ENCODE data around the gene ATP1B3. TPM values are rescaled to one million over a fixed set of nuclear protein-coding genes. Genes with fewer than 3 reads are reported as not detected.

ATP1B3 gene
- total and polyA plus RNA-seq, 2 of the 13 experiments (the other 11 are each of a cell fraction or from before 2014, with no cell fraction given), result 84.3 to 93.6 TPM

DNA sequence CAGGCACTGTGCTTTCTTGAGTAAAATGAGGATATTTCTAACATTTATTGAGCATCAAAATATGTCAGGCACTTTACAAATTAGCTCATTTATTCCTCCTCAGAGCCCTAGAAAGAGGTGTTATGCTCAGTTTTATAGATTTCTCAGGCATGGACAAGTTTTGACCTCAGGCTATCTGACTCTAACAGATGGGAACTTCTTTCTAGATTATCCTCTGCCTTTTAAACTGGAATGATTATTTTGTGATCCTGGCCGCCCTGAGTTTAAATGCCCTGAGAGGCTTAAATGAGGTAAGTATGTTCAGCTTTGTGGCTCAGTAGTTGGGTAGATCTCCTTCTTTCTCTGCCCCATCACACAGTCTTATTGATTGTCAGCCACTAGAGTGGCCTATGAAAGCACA lies 32.3 kb upstream of the ATP1B3 start:
- TF ChIP-seq SNAPC4 (CRISPR knock-in tag; IDR thresholded peaks at IDR 0.05), result no peak
- TF ChIP-seq ZNF12 (CRISPR knock-in tag; IDR thresholded peaks at IDR 0.05), result no peak
- no peak for TF ChIP-seq SMARCC2 (IDR thresholded peaks at IDR 0.05)
- TF ChIP-seq GMEB2 (CRISPR knock-in tag; IDR thresholded peaks at IDR 0.05; ENCODE audit: low read depth), result no peak
- no peak for TF ChIP-seq ZNF501 (CRISPR knock-in tag; IDR thresholded peaks at IDR 0.05)
- TF ChIP-seq HMG20A (CRISPR knock-in tag; IDR thresholded peaks at IDR 0.05; ENCODE audit: borderline replicate concordance), result no peak
- TF ChIP-seq ZSCAN31 (CRISPR knock-in tag; IDR thresholded peaks at IDR 0.05; ENCODE audit: low read depth), result no peak
- no peak for TF ChIP-seq TRAFD1 (CRISPR knock-in tag; IDR thresholded peaks at IDR 0.05; ENCODE audit: borderline replicate concordance)
- no peak for TF ChIP-seq E2F2 (CRISPR knock-in tag; IDR thresholded peaks at IDR 0.05; ENCODE audit: borderline replicate concordance)
- CTCF ChIA-PET (ENCODE audit: low intra/inter-chr PET ratio, low total read pairs), result no interaction called here
- in situ Hi-C loops (cut with HindIII; ENCODE audit: extremely low pct_ligation_motif_present, low pct_unique_long_range_greater_than_20kb), result no loop called here
- FAIRE-seq (no peak), ATAC-seq (no peak), DNase-seq (ENCODE audit: low spot score) (no peak)
- Histone ChIP-seq H3K36me3 (replicated peaks in 1 of 2; ENCODE audit: control insufficient read depth in 1 of 2, insufficient read depth in 2 of 2, low read length in 2 of 2) (no peaks in the 10 kb centered on the region), H3K4me1 (ENCODE audit: insufficient read depth, low read length) (peaks cover 7% of the 10 kb centered on the region), H3K4me3 (replicated peaks in 1 of 3; ENCODE audit: insufficient read depth in 1 of 3, low read depth in 2 of 3, low read length in 3 of 3) (no peak overlapping the region), H3K4me2 (ENCODE audit: low read depth, low read length) (no peak overlapping the region), H3K27ac (ENCODE audit: extremely low read length, insufficient read depth, low read length) (no peak overlapping the region), H4K20me1 (ENCODE audit: insufficient read depth, low read length) (no peaks in the 10 kb centered on the region), H3K9me3 (ENCODE audit: low read length) (no peaks in the 10 kb centered on the region), H3K27me3 (ENCODE audit: control insufficient read depth in 1 of 2, insufficient read depth in 2 of 2, low read length in 2 of 2) (0 out of 5 replicates have a peak, but pooled peaks cover 0 to under 1% of the 10 kb centered on the region in 2 experiments), H3K79me2 (ENCODE audit: insufficient read depth, low read length) (no peaks in the 10 kb centered on the region), H3K9ac (ENCODE audit: insufficient read depth, low read depth, low read length) (no peak overlapping the region), H2AFZ (ENCODE audit: low read length) (no peak overlapping the region)
- 50% methylated on average over 1 of the region's 1 CpG for WGBS (ENCODE audit: low lambda C conversion rate)
- POLR2A ChIA-PET, result no interaction called here
- no TSS peak for BruUV-seq (replicated peaks)
- intact Hi-C loops (cut with micrococcal nuclease; ENCODE audit: unreplicated experiment), result no loop called here

Measured in HepG2 (cell line).